ENCODE measurements around the gene PSMA2.

PSMA2 gene
- long read RNA-seq, transcript PSMA2-201 (8 exons, 1,487 nt): major isoform, 267 of 272 reads
- long read RNA-seq, partial matches to known transcripts: 3 of 272 reads
- long read RNA-seq, other reads (novel, unspliced or antisense): 1 of 272 reads

DNA sequence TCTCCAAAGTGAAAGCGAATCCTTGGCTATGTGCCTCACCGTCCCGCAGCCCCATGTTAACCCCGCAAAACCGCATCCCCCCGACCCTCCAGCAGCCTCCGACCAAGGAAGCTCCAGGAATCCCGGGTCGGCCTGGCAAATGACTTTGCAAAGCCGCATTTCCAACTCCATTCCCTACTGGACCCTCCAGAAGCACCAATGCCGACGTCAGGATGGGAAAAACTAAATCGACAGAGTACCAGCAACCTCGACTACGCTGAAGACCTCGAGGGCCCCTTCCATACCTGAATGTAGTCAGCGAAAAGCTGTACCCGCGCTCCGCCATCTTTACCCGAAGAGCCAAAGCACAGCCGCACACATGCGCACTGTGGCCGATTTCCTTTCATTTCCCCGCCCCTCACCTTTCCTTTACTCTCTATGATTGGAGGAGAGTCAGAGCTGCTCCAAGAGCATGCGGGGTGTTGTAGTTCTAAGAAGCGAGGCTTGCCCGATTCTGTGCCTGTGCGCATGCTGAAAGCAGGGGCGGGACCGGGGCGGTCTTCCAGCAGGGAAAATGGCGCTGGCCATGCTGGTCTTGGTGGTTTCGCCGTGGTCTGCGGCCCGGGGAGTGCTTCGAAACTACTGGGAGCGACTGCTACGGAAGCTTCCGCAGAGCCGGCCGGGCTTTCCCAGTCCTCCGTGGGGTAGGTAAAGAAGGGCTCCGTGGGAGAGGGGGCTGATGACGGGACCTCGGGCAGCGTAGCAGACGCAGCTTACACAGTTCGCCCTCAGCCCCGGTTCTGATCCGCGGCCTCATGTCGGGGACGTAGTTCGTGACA is at the start of gene PSMA2, which contains the start of gene MRPL32:
Gene PSMA2, minus strand, starts transcription at position 341 of the 818 bp plus-strand sequence. Its CDS starts 16 bp downstream, at position 325.
Gene MRPL32, plus strand, starts transcription at position 543 of the 818 bp plus-strand sequence. Its CDS starts 11 bp downstream, at position 554.
- DNase-seq (ENCODE audit: low read depth in 1 of 2, low spot score in 1 of 2): peak; percentile 93 to 98
- no peaks in the 10 kb centered on the region for H3K27me3 ChIP-seq (ENCODE audit: insufficient read depth, poor library complexity, severe bottlenecking)
- peak within 1 kb of the TSS; percentile 88 for H3K27ac ChIP-seq (replicated peaks)
- peak within 1 kb of the TSS; percentile 92 for H3K4me3 ChIP-seq (replicated peaks; ENCODE audit: insufficient read depth, low read length)
- TF ChIP-seq, protein P1, sequence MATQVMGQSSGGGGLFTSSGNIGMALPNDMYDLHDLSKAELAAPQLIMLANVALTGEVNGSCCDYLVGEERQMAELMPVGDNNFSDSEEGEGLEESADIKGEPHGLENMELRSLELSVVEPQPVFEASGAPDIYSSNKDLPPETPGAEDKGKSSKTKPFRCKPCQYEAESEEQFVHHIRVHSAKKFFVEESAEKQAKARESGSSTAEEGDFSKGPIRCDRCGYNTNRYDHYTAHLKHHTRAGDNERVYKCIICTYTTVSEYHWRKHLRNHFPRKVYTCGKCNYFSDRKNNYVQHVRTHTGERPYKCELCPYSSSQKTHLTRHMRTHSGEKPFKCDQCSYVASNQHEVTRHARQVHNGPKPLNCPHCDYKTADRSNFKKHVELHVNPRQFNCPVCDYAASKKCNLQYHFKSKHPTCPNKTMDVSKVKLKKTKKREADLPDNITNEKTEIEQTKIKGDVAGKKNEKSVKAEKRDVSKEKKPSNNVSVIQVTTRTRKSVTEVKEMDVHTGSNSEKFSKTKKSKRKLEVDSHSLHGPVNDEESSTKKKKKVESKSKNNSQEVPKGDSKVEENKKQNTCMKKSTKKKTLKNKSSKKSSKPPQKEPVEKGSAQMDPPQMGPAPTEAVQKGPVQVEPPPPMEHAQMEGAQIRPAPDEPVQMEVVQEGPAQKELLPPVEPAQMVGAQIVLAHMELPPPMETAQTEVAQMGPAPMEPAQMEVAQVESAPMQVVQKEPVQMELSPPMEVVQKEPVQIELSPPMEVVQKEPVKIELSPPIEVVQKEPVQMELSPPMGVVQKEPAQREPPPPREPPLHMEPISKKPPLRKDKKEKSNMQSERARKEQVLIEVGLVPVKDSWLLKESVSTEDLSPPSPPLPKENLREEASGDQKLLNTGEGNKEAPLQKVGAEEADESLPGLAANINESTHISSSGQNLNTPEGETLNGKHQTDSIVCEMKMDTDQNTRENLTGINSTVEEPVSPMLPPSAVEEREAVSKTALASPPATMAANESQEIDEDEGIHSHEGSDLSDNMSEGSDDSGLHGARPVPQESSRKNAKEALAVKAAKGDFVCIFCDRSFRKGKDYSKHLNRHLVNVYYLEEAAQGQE (IDR thresholded peaks at IDR 0.05; ENCODE audit: insufficient replicate concordance, low read depth): peak; percentile 72
- TF ChIP-seq SPI1 (IDR thresholded peaks at IDR 0.05; ENCODE audit: borderline replicate concordance, low read depth) (no peak), POLR2AphosphoS5 (IDR thresholded peaks at IDR 0.05; ENCODE audit: low read depth) (peak; percentile 86), GABPA (IDR thresholded peaks at IDR 0.05; ENCODE audit: low read depth) (no peak)
- TF ChIP-seq, protein P2, sequence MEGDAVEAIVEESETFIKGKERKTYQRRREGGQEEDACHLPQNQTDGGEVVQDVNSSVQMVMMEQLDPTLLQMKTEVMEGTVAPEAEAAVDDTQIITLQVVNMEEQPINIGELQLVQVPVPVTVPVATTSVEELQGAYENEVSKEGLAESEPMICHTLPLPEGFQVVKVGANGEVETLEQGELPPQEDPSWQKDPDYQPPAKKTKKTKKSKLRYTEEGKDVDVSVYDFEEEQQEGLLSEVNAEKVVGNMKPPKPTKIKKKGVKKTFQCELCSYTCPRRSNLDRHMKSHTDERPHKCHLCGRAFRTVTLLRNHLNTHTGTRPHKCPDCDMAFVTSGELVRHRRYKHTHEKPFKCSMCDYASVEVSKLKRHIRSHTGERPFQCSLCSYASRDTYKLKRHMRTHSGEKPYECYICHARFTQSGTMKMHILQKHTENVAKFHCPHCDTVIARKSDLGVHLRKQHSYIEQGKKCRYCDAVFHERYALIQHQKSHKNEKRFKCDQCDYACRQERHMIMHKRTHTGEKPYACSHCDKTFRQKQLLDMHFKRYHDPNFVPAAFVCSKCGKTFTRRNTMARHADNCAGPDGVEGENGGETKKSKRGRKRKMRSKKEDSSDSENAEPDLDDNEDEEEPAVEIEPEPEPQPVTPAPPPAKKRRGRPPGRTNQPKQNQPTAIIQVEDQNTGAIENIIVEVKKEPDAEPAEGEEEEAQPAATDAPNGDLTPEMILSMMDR (IDR thresholded peaks at IDR 0.05; ENCODE audit: insufficient read depth, low read length): no peak

DNA sequence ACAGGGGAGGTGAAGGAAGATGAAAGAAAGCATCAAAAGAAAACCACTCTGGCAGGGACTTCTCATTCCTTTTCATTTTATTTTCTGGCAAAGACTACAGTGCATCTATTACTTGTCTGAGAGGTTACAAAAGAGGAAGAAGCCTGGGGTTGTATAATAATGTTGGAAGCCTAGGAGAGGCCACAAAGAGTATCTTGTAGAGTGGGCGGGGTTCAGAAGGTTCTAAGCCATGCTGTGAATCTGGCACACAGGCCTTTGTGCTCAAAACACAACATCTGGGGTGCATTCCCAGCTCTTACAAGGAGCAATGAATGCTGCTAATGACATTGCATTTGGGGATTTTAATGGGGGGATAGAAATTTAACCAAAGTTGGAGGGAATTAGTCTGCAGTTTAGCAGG is 49.6 kb upstream of the PSMA2 start:
- peak in 1 of 2 experiments; percentile 5 for DNase-seq (ENCODE audit: low read depth in 1 of 2, low spot score in 1 of 2)
- Histone ChIP-seq H3K4me3 (replicated peaks; ENCODE audit: insufficient read depth, low read length) (no peak overlapping the region), H3K27ac (replicated peaks) (no peak overlapping the region), H3K27me3 (ENCODE audit: insufficient read depth, poor library complexity, severe bottlenecking) (no peaks in the 10 kb centered on the region)
- TF ChIP-seq SPI1 (IDR thresholded peaks at IDR 0.05; ENCODE audit: borderline replicate concordance, low read depth) (peak; percentile 15; the same call in 1 of the 2 replicates), GABPA (IDR thresholded peaks at IDR 0.05; ENCODE audit: low read depth) (no peak), POLR2AphosphoS5 (IDR thresholded peaks at IDR 0.05; ENCODE audit: low read depth) (no peak)

DNA sequence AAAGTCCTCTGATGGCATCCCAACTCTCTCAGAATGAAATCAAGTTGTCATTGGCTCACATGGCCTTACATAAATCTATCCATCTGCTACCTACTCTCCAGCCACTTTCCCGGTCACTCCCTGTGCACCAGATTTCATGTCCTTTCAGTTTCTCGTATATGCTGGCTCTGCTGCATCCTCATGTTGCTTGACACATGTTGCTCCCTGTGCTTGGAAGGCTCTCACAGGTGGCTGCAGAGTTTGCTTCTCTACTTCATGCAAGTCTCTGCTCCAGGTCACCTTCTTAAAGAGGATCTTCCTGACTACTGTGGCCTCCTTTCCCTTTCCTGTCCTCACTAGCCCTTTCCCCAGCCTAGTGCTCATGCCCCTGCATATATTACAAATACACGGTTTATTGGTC is 48.5 kb upstream of the PSMA2 start:
- Histone ChIP-seq H3K4me3 (replicated peaks; ENCODE audit: insufficient read depth, low read length) (no peak overlapping the region), H3K27me3 (ENCODE audit: insufficient read depth, poor library complexity, severe bottlenecking) (no peaks in the 10 kb centered on the region), H3K27ac (replicated peaks) (no peak overlapping the region)
- DNase-seq (ENCODE audit: low read depth in 1 of 2, low spot score in 1 of 2): no peak
- TF ChIP-seq GABPA (IDR thresholded peaks at IDR 0.05; ENCODE audit: low read depth): no peak
- TF ChIP-seq, protein P1 (IDR thresholded peaks at IDR 0.05; ENCODE audit: insufficient replicate concordance, low read depth): no peak
- no peak for TF ChIP-seq POLR2AphosphoS5 (IDR thresholded peaks at IDR 0.05; ENCODE audit: low read depth)
- TF ChIP-seq, protein P2 (IDR thresholded peaks at IDR 0.05; ENCODE audit: insufficient read depth, low read length): no peak
- TF ChIP-seq SPI1 (IDR thresholded peaks at IDR 0.05; ENCODE audit: borderline replicate concordance, low read depth): no peak

DNA sequence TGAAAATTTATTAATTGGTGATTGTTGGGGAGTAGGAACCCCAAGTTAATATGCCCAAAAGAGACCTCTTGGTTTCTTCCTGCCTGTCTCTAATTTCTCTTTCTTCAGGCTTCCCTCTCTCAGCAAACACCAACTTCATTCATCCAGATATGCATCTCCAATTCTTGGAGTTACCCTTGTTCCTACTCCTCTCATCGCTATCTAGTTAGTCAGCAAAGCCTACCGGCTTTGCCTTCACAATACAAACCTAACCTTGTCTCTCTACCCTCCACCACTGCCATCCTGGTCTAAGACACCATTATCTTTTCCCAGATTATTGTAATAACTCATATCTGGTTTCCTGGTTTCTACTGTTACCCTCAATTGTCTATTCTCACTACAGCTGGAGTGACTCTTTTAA is 48.1 kb upstream of the PSMA2 start:
- TF ChIP-seq, protein P1 (IDR thresholded peaks at IDR 0.05; ENCODE audit: insufficient replicate concordance, low read depth): no peak
- TF ChIP-seq POLR2AphosphoS5 (IDR thresholded peaks at IDR 0.05; ENCODE audit: low read depth) (no peak), SPI1 (IDR thresholded peaks at IDR 0.05; ENCODE audit: borderline replicate concordance, low read depth) (no peak), GABPA (IDR thresholded peaks at IDR 0.05; ENCODE audit: low read depth) (no peak)
- TF ChIP-seq, protein P2 (IDR thresholded peaks at IDR 0.05; ENCODE audit: insufficient read depth, low read length): no peak
- Histone ChIP-seq H3K27me3 (ENCODE audit: insufficient read depth, poor library complexity, severe bottlenecking) (no peaks in the 10 kb centered on the region), H3K4me3 (replicated peaks; ENCODE audit: insufficient read depth, low read length) (no peak overlapping the region), H3K27ac (replicated peaks) (no peak overlapping the region)
- no peak for DNase-seq (ENCODE audit: low read depth in 1 of 2, low spot score in 1 of 2)

Data from HL-60 (cell line).